Neural crest cell (in vitro differentiated cells): Measurements from ENCODE around the gene CHAC1. TPM values are rescaled to one million over a fixed set of nuclear protein-coding genes. Genes with fewer than 3 reads are reported as not detected.
A peak's percentile ranks its signal among the peaks of the same experiment; 100 is the strongest.

Experiments used
- DNase-seq: peaks from one replicate; pipeline ENCODE4 v3.0.0; 2021; ENCODE audit warnings: low read depth, mixed read lengths, low spot score
- H3K27ac Mint-ChIP-seq: one replicate; pipeline ENCODE4 v1.8.0; 2021; ENCODE audit warnings: mild to moderate bottlenecking, mixed read lengths; ENCODE audit not compliant: unreplicated experiment
- H3K27me3 Mint-ChIP-seq: 2 replicates; pipeline ENCODE4 v1.8.0; 2021; ENCODE audit warnings: low read depth, mild to moderate bottlenecking, mixed read lengths
- H3K36me3 Mint-ChIP-seq: 2 replicates; pipeline ENCODE4 v1.8.0; 2021; ENCODE audit warnings: low read depth, mild to moderate bottlenecking, mixed read lengths
- H3K4me1 Mint-ChIP-seq: 2 replicates; pipeline ENCODE4 v1.8.0; 2021; ENCODE audit warnings: mixed read lengths
- H3K4me3 Mint-ChIP-seq: one replicate; pipeline ENCODE4 v1.8.0; 2021; ENCODE audit warnings: mild to moderate bottlenecking, mixed read lengths
- H3K9me3 Mint-ChIP-seq: 2 replicates; pipeline ENCODE4 v1.8.0; 2021; ENCODE audit warnings: mixed read lengths
- total RNA-seq: library from RNA; stranded (reverse); gene quantifications from 2 replicates; pipeline ENCODE4 v1.2.1, GENCODE V29; 2021
- TF ChIP-seq, protein P1 (sequence below): fragments of 200-600 bp; sonication (generic); conservative IDR thresholded peaks from 2 replicates; pipeline ENCODE4 v1.5.0; 2021; ENCODE audit warnings: antibody characterized with exemption, mild to moderate bottlenecking

Gene CHAC1
- total RNA-seq, 1 donor from 2014 or later = 6.8 TPM

DNA sequence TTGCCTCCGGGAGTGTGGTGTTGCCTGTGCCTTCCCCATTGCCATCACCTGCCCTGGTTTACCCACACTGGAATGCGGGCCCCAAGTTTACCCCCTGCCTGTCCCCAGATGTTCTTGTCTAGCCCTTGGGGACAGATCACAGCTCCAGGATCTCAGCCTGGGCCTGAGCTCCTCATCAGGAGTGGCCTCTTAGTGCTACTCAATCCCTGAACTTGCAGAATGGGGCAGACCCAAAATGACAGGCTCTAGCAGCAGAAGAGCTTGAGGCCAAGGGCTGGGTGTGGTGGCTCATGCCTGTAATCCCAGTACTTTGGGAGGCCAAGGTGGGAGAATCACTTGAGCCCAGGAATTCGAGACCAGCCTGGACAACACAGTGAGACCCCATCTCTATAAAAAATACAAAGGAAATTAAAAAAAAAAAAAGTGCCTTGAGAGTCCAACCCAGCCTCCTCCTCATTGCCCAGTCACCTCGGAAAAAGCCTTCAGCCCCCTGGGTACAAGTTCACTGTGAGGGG lies 3.8 kb downstream of the CHAC1 start:
- no peak for DNase-seq
- H3K27me3 Mint-ChIP-seq = peaks cover 8% of the 10 kb centered on the region
- no peaks in the 10 kb centered on the region for H3K36me3 Mint-ChIP-seq
- no peaks in the 10 kb centered on the region for H3K9me3 Mint-ChIP-seq
- TF ChIP-seq, protein P1, sequence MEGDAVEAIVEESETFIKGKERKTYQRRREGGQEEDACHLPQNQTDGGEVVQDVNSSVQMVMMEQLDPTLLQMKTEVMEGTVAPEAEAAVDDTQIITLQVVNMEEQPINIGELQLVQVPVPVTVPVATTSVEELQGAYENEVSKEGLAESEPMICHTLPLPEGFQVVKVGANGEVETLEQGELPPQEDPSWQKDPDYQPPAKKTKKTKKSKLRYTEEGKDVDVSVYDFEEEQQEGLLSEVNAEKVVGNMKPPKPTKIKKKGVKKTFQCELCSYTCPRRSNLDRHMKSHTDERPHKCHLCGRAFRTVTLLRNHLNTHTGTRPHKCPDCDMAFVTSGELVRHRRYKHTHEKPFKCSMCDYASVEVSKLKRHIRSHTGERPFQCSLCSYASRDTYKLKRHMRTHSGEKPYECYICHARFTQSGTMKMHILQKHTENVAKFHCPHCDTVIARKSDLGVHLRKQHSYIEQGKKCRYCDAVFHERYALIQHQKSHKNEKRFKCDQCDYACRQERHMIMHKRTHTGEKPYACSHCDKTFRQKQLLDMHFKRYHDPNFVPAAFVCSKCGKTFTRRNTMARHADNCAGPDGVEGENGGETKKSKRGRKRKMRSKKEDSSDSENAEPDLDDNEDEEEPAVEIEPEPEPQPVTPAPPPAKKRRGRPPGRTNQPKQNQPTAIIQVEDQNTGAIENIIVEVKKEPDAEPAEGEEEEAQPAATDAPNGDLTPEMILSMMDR = no peak
- no peak overlapping the region for H3K27ac Mint-ChIP-seq
- peaks cover 38% of the 10 kb centered on the region for H3K4me1 Mint-ChIP-seq
- no peak overlapping the region for H3K4me3 Mint-ChIP-seq

DNA sequence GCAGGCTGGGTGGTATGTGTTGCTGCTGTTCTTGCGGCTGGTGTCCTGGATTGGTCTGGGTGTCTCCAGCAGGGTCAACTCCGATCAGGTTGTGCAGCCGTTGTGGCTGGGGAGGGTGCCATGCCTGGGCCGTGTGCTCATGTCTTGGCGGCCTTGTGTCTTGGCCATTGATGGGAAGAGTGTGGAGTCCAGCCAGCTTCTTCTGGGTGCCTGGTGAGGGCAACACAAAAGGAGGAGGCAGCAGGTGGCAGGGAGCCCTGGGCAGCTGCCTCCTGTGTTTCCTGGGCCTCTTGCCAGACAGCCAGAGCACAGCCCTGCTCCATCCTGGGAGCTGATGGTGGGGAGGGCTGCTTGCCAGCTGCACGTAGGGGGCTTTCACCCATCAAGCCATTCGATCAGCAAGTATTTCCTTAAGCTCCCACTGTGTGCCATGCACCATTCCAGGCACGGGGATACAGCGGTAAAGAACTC lies 4.3 kb downstream of the CHAC1 start:
- no peak overlapping the region for H3K27ac Mint-ChIP-seq
- H3K36me3 Mint-ChIP-seq = no peaks in the 10 kb centered on the region
- no peaks in the 10 kb centered on the region for H3K9me3 Mint-ChIP-seq
- H3K4me3 Mint-ChIP-seq = peak overlapping the region; percentile 31
- H3K27me3 Mint-ChIP-seq = peaks cover 8% of the 10 kb centered on the region
- peaks cover 33% of the 10 kb centered on the region for H3K4me1 Mint-ChIP-seq
- TF ChIP-seq, protein P1 = no peak
- no peak for DNase-seq

GRCh38 chr15:40958146-40958545 lies 4.9 kb downstream of the CHAC1 start:
- Mint-ChIP-seq H3K27ac (no peak overlapping the region), H3K4me1 (peaks cover 29% of the 10 kb centered on the region), H3K27me3 (peaks cover 7% of the 10 kb centered on the region), H3K9me3 (peaks cover 3% of the 10 kb centered on the region), H3K36me3 (no peaks in the 10 kb centered on the region), H3K4me3 (peak overlapping the region; percentile 16)
- DNase-seq = no peak
- TF ChIP-seq, protein P1 = no peak

GRCh38 chr15:40958723-40959122 lies 5.5 kb downstream of the CHAC1 start:
- peak overlapping the region; percentile 16 for H3K4me3 Mint-ChIP-seq
- no peaks in the 10 kb centered on the region for H3K36me3 Mint-ChIP-seq
- H3K9me3 Mint-ChIP-seq = peaks cover 3% of the 10 kb centered on the region
- TF ChIP-seq, protein P1 = no peak
- peak overlapping the region; percentile 72 for H3K27ac Mint-ChIP-seq
- H3K27me3 Mint-ChIP-seq = peaks cover 5% of the 10 kb centered on the region
- H3K4me1 Mint-ChIP-seq = peaks cover 25% of the 10 kb centered on the region
- DNase-seq = no peak

DNA sequence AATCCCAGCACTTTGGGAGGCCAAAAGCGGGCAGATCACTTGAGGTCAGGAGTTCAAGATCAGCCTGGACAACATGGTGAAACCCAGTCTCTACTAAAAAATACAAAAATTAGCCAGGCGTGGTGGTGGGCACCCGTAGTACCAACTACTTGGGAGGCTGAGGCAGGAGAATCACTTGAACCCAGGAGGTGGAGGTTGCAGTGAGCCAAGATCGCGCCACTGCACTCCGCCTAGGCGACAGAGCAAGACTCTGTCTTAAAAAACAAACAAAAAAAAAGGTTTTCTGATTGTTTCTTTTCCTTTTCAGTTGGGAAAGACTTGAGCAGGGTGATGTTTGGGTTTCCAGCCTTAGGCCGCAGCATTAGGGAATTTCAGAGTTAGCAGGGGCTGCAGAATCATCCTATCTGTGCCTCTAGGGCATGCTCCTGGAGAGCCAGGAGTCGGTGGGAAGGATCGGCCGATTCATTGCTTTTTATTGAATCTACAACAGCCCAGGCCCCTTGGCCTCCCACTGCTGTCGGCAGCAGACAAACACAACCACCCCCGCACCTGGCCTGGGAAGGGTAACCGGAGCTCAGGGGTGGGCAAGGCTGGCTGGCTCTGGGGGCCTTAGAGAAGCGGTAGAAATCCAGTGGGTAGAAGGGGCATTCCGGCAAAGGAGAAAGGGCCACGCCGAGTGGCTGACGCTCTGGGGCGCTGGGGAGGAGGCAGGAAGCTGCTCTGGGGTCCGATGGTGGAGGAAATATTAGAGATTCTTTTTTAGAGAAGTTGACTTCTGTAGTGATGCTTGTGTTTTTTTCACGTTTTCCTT lies 6.3 kb downstream of the CHAC1 start:
- H3K4me1 Mint-ChIP-seq = peaks cover 18% of the 10 kb centered on the region
- DNase-seq = no peak
- no peaks in the 10 kb centered on the region for H3K27me3 Mint-ChIP-seq
- no peaks in the 10 kb centered on the region for H3K36me3 Mint-ChIP-seq
- TF ChIP-seq, protein P1 = no peak
- H3K4me3 Mint-ChIP-seq = peak overlapping the region; percentile 37
- peaks cover 3% of the 10 kb centered on the region for H3K9me3 Mint-ChIP-seq
- H3K27ac Mint-ChIP-seq = peak overlapping the region; percentile 92
